NCI-H2107 (cell line): Measurements from ENCODE around the gene OSBPL5.

Source experiments
- DNase-seq: peaks from one replicate; lab custom pipeline; 2025; lab: John Stamatoyannopoulos, UW

OSBPL5 gene

GRCh38 chr11:3133261-3134217, 31.6 kb downstream of the OSBPL5 start:
- no peak for DNase-seq

GRCh38 chr11:3132831-3133260, 32.3 kb downstream of the OSBPL5 start:
- no peak for DNase-seq

GRCh38 chr11:3132271-3132781, 32.8 kb downstream of the OSBPL5 start:
- DNase-seq, result no peak

- DNase-seq, result no peak
Observed at GRCh38 chr11:3131330-3131941, 33.7 kb downstream of the OSBPL5 start.

- DNase-seq, result peak; percentile 36
Observed at GRCh38 chr11:3130269-3131071, 34.6 kb downstream of the OSBPL5 start.

- DNase-seq, result no peak
Observed at GRCh38 chr11:3129591-3130268, 35.4 kb downstream of the OSBPL5 start.

GRCh38 chr11:3129181-3129590, 35.9 kb downstream of the OSBPL5 start:
- no peak for DNase-seq

GRCh38 chr11:3128356-3129180, 36.5 kb downstream of the OSBPL5 start:
- no peak for DNase-seq

GRCh38 chr11:3127706-3128355, 37.3 kb downstream of the OSBPL5 start:
- DNase-seq, result no peak

GRCh38 chr11:3126901-3127691, 38.0 kb downstream of the OSBPL5 start:
- DNase-seq, result no peak

- DNase-seq, result no peak
Observed at GRCh38 chr11:3126207-3126865, 38.8 kb downstream of the OSBPL5 start.

GRCh38 chr11:3124821-3125220, 40.3 kb downstream of the OSBPL5 start:
- DNase-seq, result no peak

- no peak for DNase-seq
Observed at GRCh38 chr11:3123761-3124733, 41.1 kb downstream of the OSBPL5 start.

GRCh38 chr11:3123305-3123704, 41.8 kb downstream of the OSBPL5 start:
- DNase-seq, result peak; percentile 18

GRCh38 chr11:3122775-3123201, 42.3 kb downstream of the OSBPL5 start:
- DNase-seq, result no peak

GRCh38 chr11:3121931-3122774, 43.0 kb downstream of the OSBPL5 start:
- DNase-seq, result no peak

- no peak for DNase-seq
Observed at GRCh38 chr11:3121416-3121815, 43.7 kb downstream of the OSBPL5 start.
